C4-2B (cell line): ENCODE data around the gene AZIN2.

ENCODE experiments used
- ZFX ChIP-seq: fragments of 450-650 bp; IDR thresholded peaks from 2 replicates; pipeline ENCODE4 v1.6.1; 2017
- TF ChIP-seq, protein P1 (sequence below): fragments of 450-650 bp; conservative IDR thresholded peaks from 2 replicates; pipeline ENCODE4 v1.5.1; 2017; ENCODE audit warnings: mild to moderate bottlenecking

DNA sequence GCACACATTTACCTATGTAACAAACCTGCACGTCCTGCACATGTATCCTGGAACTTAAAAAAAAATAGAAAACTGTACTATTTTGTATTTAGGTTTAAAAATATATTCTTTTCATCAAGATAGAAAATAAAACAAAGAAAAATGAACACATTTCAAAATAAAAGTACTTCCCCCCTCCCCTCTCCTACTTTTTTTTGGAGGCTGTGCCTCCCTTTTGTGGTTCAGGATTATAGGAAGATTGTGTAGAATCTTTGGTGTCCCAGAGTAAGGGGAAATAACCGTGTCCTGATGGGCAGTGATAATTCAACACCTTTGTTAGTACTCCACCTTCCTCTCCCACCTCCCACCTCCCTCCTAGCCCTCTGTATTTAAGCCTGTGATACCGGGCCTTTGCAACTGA lies 60.8 kb downstream of the AZIN2 start:
- TF ChIP-seq, protein P1, sequence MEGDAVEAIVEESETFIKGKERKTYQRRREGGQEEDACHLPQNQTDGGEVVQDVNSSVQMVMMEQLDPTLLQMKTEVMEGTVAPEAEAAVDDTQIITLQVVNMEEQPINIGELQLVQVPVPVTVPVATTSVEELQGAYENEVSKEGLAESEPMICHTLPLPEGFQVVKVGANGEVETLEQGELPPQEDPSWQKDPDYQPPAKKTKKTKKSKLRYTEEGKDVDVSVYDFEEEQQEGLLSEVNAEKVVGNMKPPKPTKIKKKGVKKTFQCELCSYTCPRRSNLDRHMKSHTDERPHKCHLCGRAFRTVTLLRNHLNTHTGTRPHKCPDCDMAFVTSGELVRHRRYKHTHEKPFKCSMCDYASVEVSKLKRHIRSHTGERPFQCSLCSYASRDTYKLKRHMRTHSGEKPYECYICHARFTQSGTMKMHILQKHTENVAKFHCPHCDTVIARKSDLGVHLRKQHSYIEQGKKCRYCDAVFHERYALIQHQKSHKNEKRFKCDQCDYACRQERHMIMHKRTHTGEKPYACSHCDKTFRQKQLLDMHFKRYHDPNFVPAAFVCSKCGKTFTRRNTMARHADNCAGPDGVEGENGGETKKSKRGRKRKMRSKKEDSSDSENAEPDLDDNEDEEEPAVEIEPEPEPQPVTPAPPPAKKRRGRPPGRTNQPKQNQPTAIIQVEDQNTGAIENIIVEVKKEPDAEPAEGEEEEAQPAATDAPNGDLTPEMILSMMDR = no peak
- TF ChIP-seq ZFX = no peak
